B cell (primary cell): Measurements from ENCODE around the gene SCFD1. TPM values are rescaled to one million over a fixed set of nuclear protein-coding genes. Genes with fewer than 3 reads are reported as not detected.
"Not testable (repeated sequence)": the region's sequence is repeated elsewhere in the genome, so short reads cannot be mapped to it uniquely, and the experiment has no call there.

Source experiments
- ATAC-seq: fragments of 200-7000 bp; cut with Tn5 transposase; one replicate; pipeline ENCODE4 v1.10.0; 2021; ENCODE audit warnings: low read depth, mild to moderate bottlenecking, moderate number of reproducible peaks, moderate library complexity
- CTCF ChIA-PET: fragments of 350-600 bp; sonication (Branson Sonifier 250); formaldehyde crosslinking; loops from one replicate; lab custom pipeline; 2021; ENCODE audit warnings: antibody characterized with exemption, inconsistent platforms; lab: Charles Lee
- POLR2A ChIA-PET: fragments of 350-600 bp; sonication (Branson Sonifier 250); formaldehyde crosslinking; loops from one replicate; lab custom pipeline; 2021; ENCODE audit warnings: antibody characterized with exemption; lab: Charles Lee
- DNase-seq: peaks from one replicate; pipeline ENCODE4 v3.0.0; 2013
- H2AFZ ChIP-seq: 2 replicates; pipeline ENCODE4 v1.6.1; 2012; ENCODE audit warnings: mild to moderate bottlenecking, low read depth, low read length; ENCODE audit not compliant: insufficient read depth, poor library complexity, severe bottlenecking
- H3K27ac ChIP-seq, 2 donors: 1 replicate in 1 of 2; 2 replicates in 1 of 2; pipeline ENCODE4 v1.5.1; 2012 to 2013; ENCODE audit warnings: low read length in 2 of 2, mild to moderate bottlenecking in 2 of 2, moderate library complexity in 1 of 2
- H3K27me3 ChIP-seq, 4 experiments: fragments of 200-600 bp in 1 of 4; sonication (generic) in 1 of 4; replicated peaks in 1 of 4; 1 replicate in 2 of 4; 2 replicates in 2 of 4; pipeline versions ENCODE4 v1.6.1 to v1.7.0; 2013 to 2016; ENCODE audit warnings: low read length in 3 of 4, mild to moderate bottlenecking in 2 of 4, mixed read lengths in 1 of 4, moderate library complexity in 1 of 4; ENCODE audit not compliant: insufficient read depth in 4 of 4, control insufficient read depth in 3 of 4; ENCODE audit errors: control extremely low read depth in 1 of 4
- H3K36me3 ChIP-seq, 2 experiments: replicated peaks in 1 of 2; 1 replicate in 1 of 2; 2 replicates in 1 of 2; pipeline versions ENCODE4 v1.6.1 to v1.7.1; 2013; ENCODE audit warnings: low read length in 1 of 2; ENCODE audit not compliant: insufficient read depth in 2 of 2, control insufficient read depth in 1 of 2; ENCODE audit errors: control extremely low read depth in 1 of 2, extremely low read depth in 1 of 2
- H3K4me1 ChIP-seq, 2 donors: fragments of 200-600 bp in 1 of 2; sonication (generic) in 1 of 2; 1 replicate in 1 of 2; 2 replicates in 1 of 2; pipeline versions ENCODE4 v1.5.1 to v1.6.1; 2013 to 2017; ENCODE audit warnings: low read length in 2 of 2; ENCODE audit not compliant: control insufficient read depth in 2 of 2, insufficient read depth in 2 of 2
- H3K4me2 ChIP-seq: replicated peaks from 2 replicates; pipeline ENCODE3; 2012; ENCODE audit warnings: mild to moderate bottlenecking, low read depth, low read length; ENCODE audit not compliant: poor library complexity, severe bottlenecking
- H3K4me3 ChIP-seq, 5 experiments: fragments of 200-600 bp in 1 of 5; sonication (generic) in 1 of 5; 1 replicate in 3 of 5; 2 replicates in 2 of 5; pipeline versions ENCODE4 v1.5.1 to v1.7.0; 2011 to 2016; ENCODE audit warnings: low read length in 4 of 5, mild to moderate bottlenecking in 4 of 5, low read depth in 2 of 5, control low read depth in 1 of 5, moderate library complexity in 1 of 5; ENCODE audit not compliant: insufficient read depth in 1 of 5; ENCODE audit errors: control extremely low read depth in 1 of 5, extremely low read depth in 1 of 5
- H3K79me2 ChIP-seq: fragments of 200-600 bp; sonication (generic); one replicate; pipeline ENCODE4 v1.6.0; 2016; ENCODE audit warnings: low read length; ENCODE audit not compliant: control insufficient read depth, insufficient read depth
- H3K9ac ChIP-seq: fragments of 200-600 bp; sonication (generic); 2 replicates; pipeline ENCODE4 v1.6.1; 2017; ENCODE audit warnings: mild to moderate bottlenecking, low read length, moderate library complexity
- H3K9me3 ChIP-seq, 3 donors: one replicate each; pipeline versions ENCODE4 v1.6.1 to v1.7.1; 2013; ENCODE audit warnings: low read length in 2 of 3; ENCODE audit not compliant: control insufficient read depth in 2 of 3, insufficient read depth in 1 of 3; ENCODE audit errors: control extremely low read depth in 1 of 3
- H4K20me1 ChIP-seq: 2 replicates; pipeline ENCODE4 v1.6.0; 2012; ENCODE audit warnings: mild to moderate bottlenecking, low read length; ENCODE audit not compliant: insufficient read depth, control insufficient read depth, poor library complexity, severe bottlenecking
- H3K27ac Mint-ChIP-seq: one replicate; pipeline ENCODE4 v1.8.0; 2021; ENCODE audit warnings: mixed read lengths
- H3K27me3 Mint-ChIP-seq: one replicate; pipeline ENCODE4 v1.8.0; 2021; ENCODE audit warnings: mixed read lengths
- H3K4me1 Mint-ChIP-seq: one replicate; pipeline ENCODE4 v1.8.0; 2021; ENCODE audit warnings: mixed read lengths
- H3K4me3 Mint-ChIP-seq: one replicate; pipeline ENCODE4 v1.8.0; 2021; ENCODE audit warnings: mixed read lengths
- H3K9me3 Mint-ChIP-seq: one replicate; pipeline ENCODE4 v1.8.0; 2022; ENCODE audit warnings: mixed read lengths; ENCODE audit not compliant: insufficient read depth
- CTCF ChIP-seq: fragments of 200-600 bp; IDR thresholded peaks from one replicate; pipeline ENCODE4 v1.8.0; 2022; ENCODE audit warnings: antibody characterized with exemption, mild to moderate bottlenecking
- EZH2 ChIP-seq: IDR thresholded peaks from 2 replicates; pipeline ENCODE4 v1.6.1; 2012; ENCODE audit warnings: borderline replicate concordance, low read depth, mild to moderate bottlenecking, moderate library complexity, low read length; ENCODE audit not compliant: insufficient read depth, poor library complexity, severe bottlenecking
- WGBS: methylation state at CpG from one replicate; pipeline ENCODE4 v1.1.5; 2013; ENCODE audit warnings: missing lambda C conversion rate; ENCODE audit not compliant: insufficient coverage; 5-methylcytosine and 5-hydroxymethylcytosine counted together
- intact Hi-C: fragments of 100-400 bp; cut with micrococcal nuclease; formaldehyde crosslinking; loops from one replicate; pipeline ENCODE4 v1.10.0; 2022
- polyA plus RNA-seq: library from polyadenylated mRNA; depleted of rRNA; stranded (reverse); fragments of >200 nt; gene quantifications from 2 replicates; pipeline ENCODE4 v1.2.3, GENCODE V29; 2012
- total RNA-seq, 2 donors: library from RNA; stranded (reverse); fragments of 120-200 nt in 1 of 2; gene quantifications; 1 replicate in 1 of 2; 2 replicates in 1 of 2; pipeline versions ENCODE4 v1.2.3 to v1.2.4, GENCODE V29; 2013 to 2022

The SCFD1 gene
- total and polyA plus RNA-seq, 2 donors (not counting 1 experiment from before 2014, with no cell fraction given): 23.1 to 73.0 TPM

GRCh38 chr14:30680036-30680435, 57.9 kb downstream of the SCFD1 start:
- H3K27ac Mint-ChIP-seq: no peak overlapping the region
- H3K4me3 Mint-ChIP-seq: no peak overlapping the region
- Histone ChIP-seq H3K79me2 (peaks cover 8% of the 10 kb centered on the region), H2AFZ (no peak overlapping the region), H3K36me3 (peaks cover 11 to 28% of the 10 kb centered on the region in 2 experiments), H3K9ac (no peak overlapping the region), H3K9me3 (no peaks in the 10 kb centered on the region), H3K4me1 (no peaks in the 10 kb centered on the region), H4K20me1 (no peaks in the 10 kb centered on the region), H3K4me3 (no peak overlapping the region), H3K4me2 (no peak overlapping the region), H3K27me3 (no peaks in the 10 kb centered on the region), H3K27ac (no peak overlapping the region)
- ATAC-seq (no peak), DNase-seq (no peak)
- TF ChIP-seq CTCF (no peak), EZH2 (no peak)
- H3K9me3 Mint-ChIP-seq: no peaks in the 10 kb centered on the region
- no peaks in the 10 kb centered on the region for H3K4me1 Mint-ChIP-seq
- intact Hi-C loops: no loop called here
- CTCF ChIA-PET: no interaction called here
- no peaks in the 10 kb centered on the region for H3K27me3 Mint-ChIP-seq
- POLR2A ChIA-PET: no interaction called here

GRCh38 chr14:30680776-30681175, 58.7 kb downstream of the SCFD1 start:
- 100% methylated on average over 3 of the region's 5 CpGs for whole genome bisulfite sequencing
- intact Hi-C loops, H3K79me2 ChIP-seq: not testable (repeated sequence)

More at GRCh38 chr14:30680776-30681175, 58.7 kb downstream of the SCFD1 start:
- H3K4me2 ChIP-seq, H3K27ac ChIP-seq, H3K4me1 ChIP-seq, H4K20me1 ChIP-seq, H3K4me1 Mint-ChIP-seq, H3K4me3 ChIP-seq, ATAC-seq, H3K27ac Mint-ChIP-seq, H3K9me3 ChIP-seq, H3K9ac ChIP-seq, H3K4me3 Mint-ChIP-seq, DNase-seq, H3K9me3 Mint-ChIP-seq, H3K27me3 ChIP-seq, H2AFZ ChIP-seq, H3K27me3 Mint-ChIP-seq: not testable (repeated sequence)
- ChIA-PET CTCF (interaction anchor here (0.6 to 1.5 kb wide), 2 partner anchors 9 to 306 kb away, joined by 3 to 4 read pairs; no protein-coding TSS in a partner anchor), POLR2A (interaction anchor here (0.7 kb wide), 1 partner anchor 633 kb away, joined by 3 read pairs; no protein-coding TSS in a partner anchor)
- H3K36me3 ChIP-seq: peaks cover 10 to 22% of the 10 kb centered on the region in 2 experiments
